Measurements from ENCODE around the gene MINDY3.
A peak's percentile ranks its signal among the peaks of the same experiment; 100 is the strongest.

The MINDY3 gene

GRCh38 chr10:15821046-15821683, 39.1 kb downstream of the MINDY3 start:
- H3K9me3 ChIP-seq, result no peaks in the 10 kb centered on the region
- H3K27me3 ChIP-seq, result no peaks in the 10 kb centered on the region
- no peak overlapping the region for H3K4me3 ChIP-seq (ENCODE audit: low read depth, low read length)
- no peak for DNase-seq
- H3K36me3 ChIP-seq, result no peaks in the 10 kb centered on the region; the same call in 1 of the 2 replicates
- TF ChIP-seq CTCF (IDR thresholded peaks at IDR 0.05; ENCODE audit: low read depth, low read length), result no peak
- no peaks in the 10 kb centered on the region for H3K4me1 ChIP-seq

GRCh38 chr10:15817409-15818046, 42.8 kb downstream of the MINDY3 start:
- no peaks in the 10 kb centered on the region; the same call in 1 of the 2 replicates for H3K36me3 ChIP-seq
- no peak overlapping the region for H3K4me3 ChIP-seq (ENCODE audit: low read depth, low read length)
- TF ChIP-seq CTCF (IDR thresholded peaks at IDR 0.05; ENCODE audit: low read depth, low read length), result no peak
- DNase-seq, result no peak
- no peaks in the 10 kb centered on the region for H3K9me3 ChIP-seq
- H3K27me3 ChIP-seq, result no peaks in the 10 kb centered on the region
- H3K4me1 ChIP-seq, result peaks cover 6% of the 10 kb centered on the region

- no peaks in the 10 kb centered on the region; the same call in 1 of the 2 replicates for H3K36me3 ChIP-seq
- peaks cover 6% of the 10 kb centered on the region for H3K4me1 ChIP-seq
- H3K27me3 ChIP-seq, result no peaks in the 10 kb centered on the region
- no peak overlapping the region for H3K4me3 ChIP-seq (ENCODE audit: low read depth, low read length)
- H3K9me3 ChIP-seq, result no peaks in the 10 kb centered on the region
- DNase-seq, result no peak
- no peak for TF ChIP-seq CTCF (IDR thresholded peaks at IDR 0.05; ENCODE audit: low read depth, low read length)
These were observed 44.9 kb downstream of the MINDY3 start for GRCh38 chr10:15815242-15815885.

GRCh38 chr10:15814565-15814964, 45.7 kb downstream of the MINDY3 start:
- H3K9me3 ChIP-seq, result no peaks in the 10 kb centered on the region
- TF ChIP-seq CTCF (IDR thresholded peaks at IDR 0.05; ENCODE audit: low read depth, low read length), result no peak

GRCh38 chr10:15813415-15813814, 46.9 kb downstream of the MINDY3 start:
- no peaks in the 10 kb centered on the region for H3K27me3 ChIP-seq
- no peaks in the 10 kb centered on the region for H3K36me3 ChIP-seq
- peak; percentile 12 for DNase-seq
- no peak for TF ChIP-seq CTCF (IDR thresholded peaks at IDR 0.05; ENCODE audit: low read depth, low read length)
- H3K9me3 ChIP-seq, result no peaks in the 10 kb centered on the region
- no peak overlapping the region for H3K4me3 ChIP-seq (ENCODE audit: low read depth, low read length)
- H3K4me1 ChIP-seq, result peaks cover 6% of the 10 kb centered on the region

More at GRCh38 chr10:15814565-15814964, 45.7 kb downstream of the MINDY3 start:
- Histone ChIP-seq H3K27me3 (no peaks in the 10 kb centered on the region), H3K4me3 (ENCODE audit: low read depth, low read length) (no peak overlapping the region), H3K36me3 (no peaks in the 10 kb centered on the region; the same call in 1 of the 2 replicates), H3K4me1 (peaks cover 6% of the 10 kb centered on the region)
- no peak for DNase-seq

GRCh38 chr10:15809450-15809849, 50.9 kb downstream of the MINDY3 start:
- no peak for TF ChIP-seq CTCF (IDR thresholded peaks at IDR 0.05; ENCODE audit: low read depth, low read length)
- Histone ChIP-seq H3K4me1 (peaks cover 6% of the 10 kb centered on the region), H3K36me3 (no peaks in the 10 kb centered on the region), H3K9me3 (no peaks in the 10 kb centered on the region), H3K27me3 (no peaks in the 10 kb centered on the region), H3K4me3 (ENCODE audit: low read depth, low read length) (no peak overlapping the region)
- DNase-seq, result no peak
